ENCODE data around the gene POC1A.

DNA sequence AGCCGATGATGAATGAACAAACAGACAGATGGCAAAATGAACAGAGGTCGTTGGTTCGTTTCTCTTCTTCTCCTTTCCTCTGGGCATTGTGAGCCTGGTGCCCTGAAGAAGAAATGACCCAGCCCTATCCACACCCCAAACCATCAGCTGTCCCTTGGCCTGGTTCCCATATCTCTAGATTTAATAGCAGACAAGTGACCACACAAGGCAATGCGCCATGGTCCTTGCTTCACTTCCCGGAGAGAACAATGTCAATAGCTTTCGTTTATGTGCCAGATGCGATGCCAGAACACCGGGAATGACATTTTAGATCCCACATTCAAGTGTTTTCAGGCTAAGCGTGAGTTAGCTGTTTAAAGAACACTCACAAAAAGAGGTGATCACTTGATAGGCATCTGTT lies 17.7 kb downstream of the POC1A start:
- TF ChIP-seq HDGF (IDR thresholded peaks at IDR 0.05; ENCODE audit: borderline replicate concordance) (no peak), ZNF384 (IDR thresholded peaks at IDR 0.05) (no peak), ELF4 (IDR thresholded peaks at IDR 0.05) (no peak), TARDBP (IDR thresholded peaks at IDR 0.05) (no peak), FOXA1 (IDR thresholded peaks at IDR 0.05) (no peak)

Measured in HEK293T (cell line).